Gastroesophageal sphincter (tissue), 3 donors: Measurements from ENCODE around the gene MPLKIP.

Experiments
- EP300 ChIP-seq: sonication (generic); formaldehyde crosslinking; IDR thresholded peaks from one replicate; pipeline ENCODE4 v1.6.1; 2017; ENCODE audit warnings: antibody characterized with exemption, mild to moderate bottlenecking
- TF ChIP-seq, protein P1 (sequence below), 4 experiments: fragments of 200-600 bp in 2 of 4; fragments of 450-650 bp in 2 of 4; sonication (generic) in 1 of 4; IDR thresholded peaks; one replicate each; pipeline ENCODE4 v1.5.1; 2017 to 2019; ENCODE audit warnings: antibody characterized with exemption in 4 of 4, mild to moderate bottlenecking in 2 of 4, moderate library complexity in 2 of 4

DNA sequence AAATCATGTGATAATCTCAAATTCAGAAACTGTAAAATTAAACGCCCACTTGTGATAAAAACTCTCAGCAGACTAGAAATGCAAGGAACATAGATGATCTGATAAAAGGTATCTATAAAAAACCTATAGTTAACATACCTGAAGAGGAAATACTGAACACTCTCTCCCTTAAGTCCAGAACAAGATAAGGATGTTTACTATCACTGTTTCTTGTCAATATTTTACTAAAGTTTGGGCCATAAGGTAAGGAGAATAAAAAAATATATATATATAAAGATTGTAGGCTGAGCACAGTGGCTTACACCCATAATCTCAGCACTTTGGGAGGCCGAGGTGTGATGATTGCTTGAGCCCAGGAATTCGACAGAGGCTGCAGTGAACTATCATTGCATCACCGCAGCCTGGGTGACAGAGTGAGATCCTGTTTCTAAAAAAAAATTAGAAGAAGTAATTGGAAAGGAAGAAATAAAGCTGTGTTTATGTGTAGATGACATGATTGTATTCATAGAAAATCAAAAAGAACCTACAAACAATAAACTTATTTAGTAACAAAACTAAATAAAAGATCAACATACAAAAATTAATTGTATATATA, 28.4 kb downstream of the MPLKIP start:
- TF ChIP-seq, protein P1, sequence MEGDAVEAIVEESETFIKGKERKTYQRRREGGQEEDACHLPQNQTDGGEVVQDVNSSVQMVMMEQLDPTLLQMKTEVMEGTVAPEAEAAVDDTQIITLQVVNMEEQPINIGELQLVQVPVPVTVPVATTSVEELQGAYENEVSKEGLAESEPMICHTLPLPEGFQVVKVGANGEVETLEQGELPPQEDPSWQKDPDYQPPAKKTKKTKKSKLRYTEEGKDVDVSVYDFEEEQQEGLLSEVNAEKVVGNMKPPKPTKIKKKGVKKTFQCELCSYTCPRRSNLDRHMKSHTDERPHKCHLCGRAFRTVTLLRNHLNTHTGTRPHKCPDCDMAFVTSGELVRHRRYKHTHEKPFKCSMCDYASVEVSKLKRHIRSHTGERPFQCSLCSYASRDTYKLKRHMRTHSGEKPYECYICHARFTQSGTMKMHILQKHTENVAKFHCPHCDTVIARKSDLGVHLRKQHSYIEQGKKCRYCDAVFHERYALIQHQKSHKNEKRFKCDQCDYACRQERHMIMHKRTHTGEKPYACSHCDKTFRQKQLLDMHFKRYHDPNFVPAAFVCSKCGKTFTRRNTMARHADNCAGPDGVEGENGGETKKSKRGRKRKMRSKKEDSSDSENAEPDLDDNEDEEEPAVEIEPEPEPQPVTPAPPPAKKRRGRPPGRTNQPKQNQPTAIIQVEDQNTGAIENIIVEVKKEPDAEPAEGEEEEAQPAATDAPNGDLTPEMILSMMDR (IDR thresholded peaks at IDR 0.05) = no peak
- no peak for TF ChIP-seq EP300
